Type B pancreatic cell (in vitro differentiated cells): ENCODE measurements around the gene NFYB. TPM values are rescaled to one million over a fixed set of nuclear protein-coding genes. Genes with fewer than 3 reads are reported as not detected.

Experiments
- DNase-seq: peaks from one replicate; pipeline ENCODE4 v3.0.0; 2021; ENCODE audit warnings: mixed read lengths; ENCODE audit not compliant: unreplicated experiment; ENCODE audit errors: extremely low spot score
- H3K27ac Mint-ChIP-seq: 2 replicates; pipeline ENCODE4 v1.8.0; 2021; ENCODE audit warnings: mild to moderate bottlenecking, mixed read lengths
- H3K27me3 Mint-ChIP-seq: 2 replicates; pipeline ENCODE4 v1.8.0; 2021; ENCODE audit warnings: mixed read lengths
- H3K36me3 Mint-ChIP-seq: 2 replicates; pipeline ENCODE4 v1.8.0; 2021; ENCODE audit warnings: mixed read lengths
- H3K4me1 Mint-ChIP-seq: one replicate; pipeline ENCODE4 v1.8.0; 2021; ENCODE audit warnings: mixed read lengths; ENCODE audit not compliant: unreplicated experiment
- H3K4me3 Mint-ChIP-seq: 2 replicates; pipeline ENCODE4 v1.8.0; 2021; ENCODE audit warnings: mild to moderate bottlenecking, mixed read lengths
- H3K9me3 Mint-ChIP-seq: 2 replicates; pipeline ENCODE4 v1.8.0; 2021; ENCODE audit warnings: mixed read lengths
- CTCF ChIP-seq: fragments of 200-600 bp; sonication (generic); conservative IDR thresholded peaks from 2 replicates; pipeline ENCODE4 v1.5.0; 2021; ENCODE audit warnings: antibody characterized with exemption, mild to moderate bottlenecking
- total RNA-seq: library from RNA; stranded (reverse); gene quantifications from 2 replicates; pipeline ENCODE4 v1.2.1, GENCODE V29; 2021; ENCODE audit warnings: low replicate concordance

NFYB gene
- total RNA-seq, 1 donor from 2014 or later, result 36.4 TPM

- peaks cover 30% of the 10 kb centered on the region for H3K4me1 Mint-ChIP-seq
- TF ChIP-seq CTCF, result no peak
- H3K27me3 Mint-ChIP-seq, result no peaks in the 10 kb centered on the region
- H3K27ac Mint-ChIP-seq, result no peak overlapping the region
- H3K4me3 Mint-ChIP-seq, result no peak overlapping the region
- DNase-seq, result no peak
- peaks cover 4% of the 10 kb centered on the region for H3K36me3 Mint-ChIP-seq
- H3K9me3 Mint-ChIP-seq, result no peaks in the 10 kb centered on the region
Measured at GRCh38 chr12:104133866-104134265, 4.1 kb downstream of the NFYB start.

GRCh38 chr12:104133321-104133720, 4.7 kb downstream of the NFYB start:
- Mint-ChIP-seq H3K9me3 (no peaks in the 10 kb centered on the region), H3K27me3 (no peaks in the 10 kb centered on the region), H3K4me3 (no peak overlapping the region), H3K36me3 (peaks cover 4% of the 10 kb centered on the region), H3K4me1 (peaks cover 29% of the 10 kb centered on the region), H3K27ac (no peak overlapping the region)
- TF ChIP-seq CTCF, result no peak
- DNase-seq, result no peak

GRCh38 chr12:104132351-104132956, 5.6 kb downstream of the NFYB start:
- Mint-ChIP-seq H3K36me3 (peaks cover 4% of the 10 kb centered on the region), H3K27me3 (no peaks in the 10 kb centered on the region)

GRCh38 chr12:104131609-104132008, 6.4 kb downstream of the NFYB start:
- no peak for DNase-seq
- TF ChIP-seq CTCF, result no peak
- H3K4me3 Mint-ChIP-seq, result no peak overlapping the region
- peaks cover 4% of the 10 kb centered on the region for H3K36me3 Mint-ChIP-seq
- no peaks in the 10 kb centered on the region for H3K9me3 Mint-ChIP-seq
- no peaks in the 10 kb centered on the region for H3K27me3 Mint-ChIP-seq
- H3K4me1 Mint-ChIP-seq, result peaks cover 29% of the 10 kb centered on the region
- H3K27ac Mint-ChIP-seq, result no peak overlapping the region

More at GRCh38 chr12:104132351-104132956, 5.6 kb downstream of the NFYB start:
- Mint-ChIP-seq H3K4me3 (no peak overlapping the region), H3K9me3 (no peaks in the 10 kb centered on the region), H3K27ac (no peak overlapping the region), H3K4me1 (peaks cover 29% of the 10 kb centered on the region)
- TF ChIP-seq CTCF, result no peak
- DNase-seq, result no peak

- no peak for DNase-seq
Measured at GRCh38 chr12:104130760-104131159, 7.2 kb downstream of the NFYB start.

More at GRCh38 chr12:104130760-104131159, 7.2 kb downstream of the NFYB start:
- H3K36me3 Mint-ChIP-seq, result peaks cover 4% of the 10 kb centered on the region
- peaks cover 20% of the 10 kb centered on the region for H3K4me1 Mint-ChIP-seq
- no peaks in the 10 kb centered on the region for H3K27me3 Mint-ChIP-seq
- TF ChIP-seq CTCF, result no peak
- H3K9me3 Mint-ChIP-seq, result no peaks in the 10 kb centered on the region
- no peak overlapping the region for H3K4me3 Mint-ChIP-seq
- no peak overlapping the region for H3K27ac Mint-ChIP-seq
